A549 (cell line): Measurements from ENCODE around the gene NDRG2.

Experiments
- CTCF ChIP-seq: fragments of >200 bp; sonication (Bioruptor Twin); formaldehyde crosslinking; IDR thresholded peaks from 3 replicates; pipeline ENCODE4 v1.5.1; 2016
- RNF2 ChIP-seq: fragments of 200-600 bp; sonication (generic); IDR thresholded peaks from 2 replicates; pipeline ENCODE4 v1.6.1; 2016; ENCODE audit warnings: low read depth, mild to moderate bottlenecking, antibody characterized with exemption, moderate library complexity, borderline replicate concordance

- TF ChIP-seq RNF2 (no peak), CTCF (no peak)
Measured at GRCh38 chr14:21026274-21026987, 1.6 kb upstream of the NDRG2 start.
